Measurements from ENCODE around the gene HMX1. TPM values are rescaled to one million over a fixed set of nuclear protein-coding genes. Genes with fewer than 3 reads are reported as not detected.

HMX1 gene
- total RNA-seq, 1 experiment from 2014 or later, result 0.20 TPM

- BruUV-seq (replicated peaks), result no TSS peak
Measured at GRCh38 chr4:8894424-8894816, 22.8 kb upstream of the HMX1 start.

DNA sequence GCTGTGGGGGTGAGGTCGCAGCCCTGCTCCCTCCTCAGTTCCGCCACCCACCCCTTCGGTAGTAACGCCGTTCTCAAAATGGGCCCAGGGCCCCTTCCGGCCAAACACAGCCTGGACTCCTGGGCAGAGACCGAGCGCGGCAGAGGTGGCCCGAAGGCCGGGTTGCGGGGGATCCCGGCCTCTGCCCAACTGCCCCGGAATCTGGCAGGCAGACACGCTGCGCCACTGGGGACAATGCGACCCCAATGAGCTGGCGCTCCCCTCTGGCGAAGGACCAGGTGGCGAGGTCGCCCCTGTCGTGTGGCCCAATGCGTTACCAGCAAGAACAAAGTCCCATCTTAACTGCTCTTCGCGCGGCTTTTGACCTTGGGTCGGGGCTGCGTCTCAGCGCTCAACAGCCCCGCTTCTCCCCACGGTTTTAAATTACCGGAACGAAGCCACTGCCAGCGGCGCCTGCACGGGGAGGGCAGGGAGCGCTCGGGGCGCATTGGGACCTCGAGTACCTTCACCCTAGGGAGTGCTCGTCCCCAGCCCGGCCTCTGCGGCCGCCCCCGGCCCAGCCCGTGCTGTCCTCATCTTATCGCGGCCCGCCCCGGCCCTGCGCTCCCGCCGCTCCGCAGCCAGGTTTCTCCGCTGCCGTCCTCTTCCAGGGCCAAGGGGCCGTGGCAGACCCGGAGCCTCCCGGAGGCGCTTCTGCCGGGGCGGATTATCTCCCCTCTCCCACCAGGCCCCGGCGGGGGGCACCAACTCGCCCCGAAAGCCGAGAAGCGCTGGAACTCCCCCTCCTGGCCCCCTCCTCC is 22.2 kb upstream of the HMX1 start:
- intact Hi-C loops (cut with micrococcal nuclease; ENCODE audit: unreplicated experiment), result no loop called here
- TF ChIP-seq, protein P1, sequence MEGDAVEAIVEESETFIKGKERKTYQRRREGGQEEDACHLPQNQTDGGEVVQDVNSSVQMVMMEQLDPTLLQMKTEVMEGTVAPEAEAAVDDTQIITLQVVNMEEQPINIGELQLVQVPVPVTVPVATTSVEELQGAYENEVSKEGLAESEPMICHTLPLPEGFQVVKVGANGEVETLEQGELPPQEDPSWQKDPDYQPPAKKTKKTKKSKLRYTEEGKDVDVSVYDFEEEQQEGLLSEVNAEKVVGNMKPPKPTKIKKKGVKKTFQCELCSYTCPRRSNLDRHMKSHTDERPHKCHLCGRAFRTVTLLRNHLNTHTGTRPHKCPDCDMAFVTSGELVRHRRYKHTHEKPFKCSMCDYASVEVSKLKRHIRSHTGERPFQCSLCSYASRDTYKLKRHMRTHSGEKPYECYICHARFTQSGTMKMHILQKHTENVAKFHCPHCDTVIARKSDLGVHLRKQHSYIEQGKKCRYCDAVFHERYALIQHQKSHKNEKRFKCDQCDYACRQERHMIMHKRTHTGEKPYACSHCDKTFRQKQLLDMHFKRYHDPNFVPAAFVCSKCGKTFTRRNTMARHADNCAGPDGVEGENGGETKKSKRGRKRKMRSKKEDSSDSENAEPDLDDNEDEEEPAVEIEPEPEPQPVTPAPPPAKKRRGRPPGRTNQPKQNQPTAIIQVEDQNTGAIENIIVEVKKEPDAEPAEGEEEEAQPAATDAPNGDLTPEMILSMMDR (IDR thresholded peaks at IDR 0.05; ENCODE audit: insufficient read depth in 1 of 2, low read depth in 1 of 2, low read length in 1 of 2, severe bottlenecking in 1 of 2, unreplicated experiment in 1 of 2), result no peak
- H3K4me1 Mint-ChIP-seq (ENCODE audit: low read depth, unreplicated experiment), result no peaks in the 10 kb centered on the region
- CTCF ChIA-PET, result no interaction called here
- BruUV-seq (replicated peaks), result no TSS peak
- H3K9me3 ChIP-seq, result no peaks in the 10 kb centered on the region
- H3K27me3 ChIP-seq (replicated peaks; ENCODE audit: control insufficient read depth, insufficient read depth, low read length), result no peaks in the 10 kb centered on the region
- no peaks in the 10 kb centered on the region for H3K36me3 Mint-ChIP-seq (ENCODE audit: insufficient read depth, unreplicated experiment)
- peaks cover 4% of the 10 kb centered on the region for H3K27me3 Mint-ChIP-seq (ENCODE audit: insufficient read depth, unreplicated experiment)
- no peaks in the 10 kb centered on the region for H3K4me1 ChIP-seq
- POLR2A ChIA-PET, result no interaction called here
- no peak overlapping the region for H3K27ac Mint-ChIP-seq (ENCODE audit: unreplicated experiment)
- H3K9me3 Mint-ChIP-seq (ENCODE audit: unreplicated experiment), result no peaks in the 10 kb centered on the region
- H3K4me3 Mint-ChIP-seq (ENCODE audit: unreplicated experiment), result no peak overlapping the region
- no peak overlapping the region for H3K4me3 ChIP-seq (ENCODE audit: low read depth, low read length)
- no peak for DNase-seq
- no peaks in the 10 kb centered on the region for H3K36me3 ChIP-seq (ENCODE audit: control insufficient read depth, insufficient read depth, low read length)

More at GRCh38 chr4:8894424-8894816, 22.8 kb upstream of the HMX1 start:
- no peaks in the 10 kb centered on the region for H3K4me1 Mint-ChIP-seq (ENCODE audit: low read depth, unreplicated experiment)
- H3K36me3 ChIP-seq (ENCODE audit: control insufficient read depth, insufficient read depth, low read length), result no peaks in the 10 kb centered on the region
- H3K27me3 Mint-ChIP-seq (ENCODE audit: insufficient read depth, unreplicated experiment), result peaks cover 4% of the 10 kb centered on the region
- DNase-seq, result no peak
- no peak overlapping the region for H3K4me3 ChIP-seq (ENCODE audit: low read depth, low read length)
- H3K9me3 ChIP-seq, result no peaks in the 10 kb centered on the region
- TF ChIP-seq, protein P1 (IDR thresholded peaks at IDR 0.05; ENCODE audit: insufficient read depth in 1 of 2, low read depth in 1 of 2, low read length in 1 of 2, severe bottlenecking in 1 of 2, unreplicated experiment in 1 of 2), result no peak
- ChIA-PET POLR2A (no interaction called here), CTCF (no interaction called here)
- no peak overlapping the region for H3K4me3 Mint-ChIP-seq (ENCODE audit: unreplicated experiment)
- no peaks in the 10 kb centered on the region for H3K9me3 Mint-ChIP-seq (ENCODE audit: unreplicated experiment)
- H3K36me3 Mint-ChIP-seq (ENCODE audit: insufficient read depth, unreplicated experiment), result no peaks in the 10 kb centered on the region
- no peaks in the 10 kb centered on the region for H3K4me1 ChIP-seq
- H3K27me3 ChIP-seq (replicated peaks; ENCODE audit: control insufficient read depth, insufficient read depth, low read length), result no peaks in the 10 kb centered on the region
- H3K27ac Mint-ChIP-seq (ENCODE audit: unreplicated experiment), result no peak overlapping the region
- intact Hi-C loops (cut with micrococcal nuclease; ENCODE audit: unreplicated experiment), result no loop called here

- no peak overlapping the region for H3K4me3 Mint-ChIP-seq (ENCODE audit: unreplicated experiment)
- Histone ChIP-seq H3K36me3 (ENCODE audit: control insufficient read depth, insufficient read depth, low read length) (no peaks in the 10 kb centered on the region), H3K27me3 (replicated peaks; ENCODE audit: control insufficient read depth, insufficient read depth, low read length) (no peaks in the 10 kb centered on the region), H3K9me3 (no peaks in the 10 kb centered on the region), H3K4me3 (ENCODE audit: low read depth, low read length) (no peak overlapping the region), H3K4me1 (no peaks in the 10 kb centered on the region)
- BruUV-seq (replicated peaks), result no TSS peak
- POLR2A ChIA-PET, result no interaction called here
- intact Hi-C loops (cut with micrococcal nuclease; ENCODE audit: unreplicated experiment), result no loop called here
- CTCF ChIA-PET, result no interaction called here
- no peaks in the 10 kb centered on the region for H3K9me3 Mint-ChIP-seq (ENCODE audit: unreplicated experiment)
- no peak for DNase-seq
- peaks cover 3% of the 10 kb centered on the region for H3K27me3 Mint-ChIP-seq (ENCODE audit: insufficient read depth, unreplicated experiment)
- no peaks in the 10 kb centered on the region for H3K4me1 Mint-ChIP-seq (ENCODE audit: low read depth, unreplicated experiment)
- TF ChIP-seq, protein P1 (IDR thresholded peaks at IDR 0.05; ENCODE audit: insufficient read depth in 1 of 2, low read depth in 1 of 2, low read length in 1 of 2, severe bottlenecking in 1 of 2, unreplicated experiment in 1 of 2), result no peak
- no peaks in the 10 kb centered on the region for H3K36me3 Mint-ChIP-seq (ENCODE audit: insufficient read depth, unreplicated experiment)
- no peak overlapping the region for H3K27ac Mint-ChIP-seq (ENCODE audit: unreplicated experiment)
Measured at GRCh38 chr4:8893227-8893623, 21.6 kb upstream of the HMX1 start.

Data from Caco-2 (cell line).